ENCODE measurements around the gene ERCC8. TPM values are rescaled to one million over a fixed set of nuclear protein-coding genes. Genes with fewer than 3 reads are reported as not detected.

The ERCC8 gene
- total RNA-seq, 1 experiment from 2014 or later, result 25.6 TPM

GRCh38 chr5:60852940-60853339, 91.9 kb downstream of the ERCC8 start:
- no peaks in the 10 kb centered on the region for H3K4me1 ChIP-seq (ENCODE audit: insufficient read depth, low read length, poor library complexity, severe bottlenecking)
- intact Hi-C loops (cut with micrococcal nuclease; ENCODE audit: unreplicated experiment), result no loop called here
- DNase-seq (ENCODE audit: low spot score), result no peak
- H3K27ac ChIP-seq (ENCODE audit: low read depth, low read length, poor library complexity, severe bottlenecking), result no peak overlapping the region
- H3K4me3 ChIP-seq (ENCODE audit: low read depth, low read length, poor library complexity, severe bottlenecking), result no peak overlapping the region
- no peaks in the 10 kb centered on the region for H3K36me3 ChIP-seq (ENCODE audit: insufficient read depth, low read length, poor library complexity, severe bottlenecking)
- H3K9me3 ChIP-seq (ENCODE audit: low read depth, low read length, poor library complexity, severe bottlenecking), result no peaks in the 10 kb centered on the region
- no TSS peak for BruUV-seq (replicated peaks)
- ChIA-PET POLR2A (ENCODE audit: low non-redundant PET) (no interaction called here), CTCF (no interaction called here)
- H3K27me3 ChIP-seq (replicated peaks; ENCODE audit: insufficient read depth, low read depth, low read length, poor library complexity), result peaks cover under 1% of the 10 kb centered on the region
- TF ChIP-seq CTCF (conservative IDR thresholded peaks at IDR 0.05; ENCODE audit: low read depth, low read length) (no peak), EZH2 (IDR thresholded peaks at IDR 0.05; ENCODE audit: borderline replicate concordance, low read depth, low read length, poor library complexity, severe bottlenecking) (no peak)

GRCh38 chr5:60852317-60852716, 92.6 kb downstream of the ERCC8 start:
- Histone ChIP-seq H3K4me1 (ENCODE audit: insufficient read depth, low read length, poor library complexity, severe bottlenecking) (no peaks in the 10 kb centered on the region), H3K9me3 (ENCODE audit: low read depth, low read length, poor library complexity, severe bottlenecking) (no peaks in the 10 kb centered on the region), H3K27me3 (replicated peaks; ENCODE audit: insufficient read depth, low read depth, low read length, poor library complexity) (peaks cover 7% of the 10 kb centered on the region), H3K27ac (ENCODE audit: low read depth, low read length, poor library complexity, severe bottlenecking) (no peak overlapping the region), H3K36me3 (ENCODE audit: insufficient read depth, low read length, poor library complexity, severe bottlenecking) (no peaks in the 10 kb centered on the region), H3K4me3 (ENCODE audit: low read depth, low read length, poor library complexity, severe bottlenecking) (no peak overlapping the region)
- BruUV-seq (replicated peaks), result no TSS peak
- TF ChIP-seq EZH2 (IDR thresholded peaks at IDR 0.05; ENCODE audit: borderline replicate concordance, low read depth, low read length, poor library complexity, severe bottlenecking) (no peak), CTCF (conservative IDR thresholded peaks at IDR 0.05; ENCODE audit: low read depth, low read length) (no peak)
- POLR2A ChIA-PET (ENCODE audit: low non-redundant PET), result interaction anchor here (0.6 kb wide), 1 partner anchor 562 kb away, joined by 4 read pairs; no protein-coding TSS in a partner anchor
- DNase-seq (ENCODE audit: low spot score), result no peak
- intact Hi-C loops (cut with micrococcal nuclease; ENCODE audit: unreplicated experiment), result no loop called here
- CTCF ChIA-PET, result no interaction called here

- no TSS peak for BruUV-seq (replicated peaks)
Observed at GRCh38 chr5:60851626-60852025, 93.2 kb downstream of the ERCC8 start.

More at GRCh38 chr5:60851626-60852025, 93.2 kb downstream of the ERCC8 start:
- DNase-seq (ENCODE audit: low spot score), result no peak
- Histone ChIP-seq H3K36me3 (ENCODE audit: insufficient read depth, low read length, poor library complexity, severe bottlenecking) (no peaks in the 10 kb centered on the region), H3K27me3 (replicated peaks; ENCODE audit: insufficient read depth, low read depth, low read length, poor library complexity) (peaks cover 14% of the 10 kb centered on the region), H3K4me3 (ENCODE audit: low read depth, low read length, poor library complexity, severe bottlenecking) (no peak overlapping the region), H3K27ac (ENCODE audit: low read depth, low read length, poor library complexity, severe bottlenecking) (no peak overlapping the region), H3K4me1 (ENCODE audit: insufficient read depth, low read length, poor library complexity, severe bottlenecking) (no peaks in the 10 kb centered on the region), H3K9me3 (ENCODE audit: low read depth, low read length, poor library complexity, severe bottlenecking) (no peaks in the 10 kb centered on the region)
- TF ChIP-seq CTCF (conservative IDR thresholded peaks at IDR 0.05; ENCODE audit: low read depth, low read length), result no peak
- TF ChIP-seq EZH2 (IDR thresholded peaks at IDR 0.05; ENCODE audit: borderline replicate concordance, low read depth, low read length, poor library complexity, severe bottlenecking), result no peak
- ChIA-PET CTCF (no interaction called here), POLR2A (ENCODE audit: low non-redundant PET) (no interaction called here)
- intact Hi-C loops (cut with micrococcal nuclease; ENCODE audit: unreplicated experiment), result no loop called here
